SK-N-SH (cell line): ENCODE data around the gene MACROD2. TPM values are rescaled to one million over a fixed set of nuclear protein-coding genes. Genes with fewer than 3 reads are reported as not detected.

ENCODE experiments used
- CTCF ChIA-PET: fragments of 300-600, 350-600 bp; formaldehyde crosslinking; extraction: SDS; loops from one replicate; lab custom pipeline; 2021; lab: Yijun Ruan, JAX
- POLR2A ChIA-PET: fragments of 350-600 bp; sonication (Branson Sonifier 250); formaldehyde crosslinking; extraction: SDS; loops from one replicate; lab custom pipeline; 2020; ENCODE audit warnings: antibody characterized with exemption, inconsistent platforms; lab: Yijun Ruan, JAX
- DNase-seq: peaks from one replicate; pipeline ENCODE4 v3.0.0; 2012
- H2AFZ ChIP-seq: fragments of 200-600 bp; sonication (generic); 2 replicates; pipeline ENCODE4 v1.8.1; 2016; ENCODE audit warnings: antibody characterized with exemption, mild to moderate bottlenecking, low read depth
- H3F3A ChIP-seq: fragments of 200-600 bp; sonication (generic); replicated peaks from 2 replicates; pipeline ENCODE3; 2016; ENCODE audit warnings: antibody characterized with exemption, mild to moderate bottlenecking; ENCODE audit not compliant: insufficient read depth
- H3K27ac ChIP-seq, 2 experiments: fragments of 200-500 bp in 1 of 2; fragments of 200-600 bp in 1 of 2; sonication (Bioruptor generic) in 1 of 2; sonication (generic), shearing (Covaris generic) in 1 of 2; 2 replicates each; pipeline versions ENCODE4 v1.5.1 to v1.6.1; 2014 to 2016; ENCODE audit warnings: low read depth in 2 of 2, inconsistent platforms in 1 of 2, low read length in 1 of 2, mild to moderate bottlenecking in 1 of 2, mixed read lengths in 1 of 2
- H3K27me3 ChIP-seq: fragments of 200-600 bp; sonication (generic), shearing (Covaris generic); 2 replicates; pipeline ENCODE4 v1.6.1; 2016; ENCODE audit warnings: mixed run types; ENCODE audit not compliant: insufficient read depth
- H3K36me3 ChIP-seq, 2 experiments: fragments of 200-500 bp in 1 of 2; fragments of 200-600 bp in 1 of 2; sonication (Bioruptor generic) in 1 of 2; sonication (generic) in 1 of 2; replicated peaks in 1 of 2; 2 replicates each; pipeline versions ENCODE3 to v1.5.1; 2014 to 2016; ENCODE audit warnings: low read length in 1 of 2, mild to moderate bottlenecking in 1 of 2; ENCODE audit not compliant: insufficient read depth in 2 of 2, control insufficient read depth in 1 of 2
- H3K4me1 ChIP-seq, 2 experiments: fragments of 200-500 bp in 1 of 2; fragments of 200-600 bp in 1 of 2; sonication (Bioruptor generic) in 1 of 2; sonication (generic), shearing (Covaris generic) in 1 of 2; 2 replicates each; pipeline versions ENCODE4 v1.5.1 to v1.6.1; 2014 to 2016; ENCODE audit warnings: low read depth in 1 of 2, low read length in 1 of 2, mixed run types in 1 of 2; ENCODE audit not compliant: insufficient read depth in 2 of 2, control insufficient read depth in 1 of 2
- H3K4me2 ChIP-seq: fragments of 200-600 bp; sonication (generic), shearing (Covaris generic); 2 replicates; pipeline ENCODE4 v1.6.1; 2017; ENCODE audit warnings: mixed run types
- H3K4me3 ChIP-seq, 2 experiments: fragments of 200-500 bp in 1 of 2; fragments of 200-600 bp in 1 of 2; sonication (Bioruptor generic) in 1 of 2; sonication (generic), shearing (Covaris generic) in 1 of 2; 2 replicates each; pipeline versions ENCODE4 v1.5.1 to v1.8.1; 2014 to 2016; ENCODE audit warnings: low read depth in 2 of 2, inconsistent platforms in 1 of 2, low read length in 1 of 2, mild to moderate bottlenecking in 1 of 2, mixed read lengths in 1 of 2, moderate library complexity in 1 of 2
- H3K79me2 ChIP-seq: fragments of 200-600 bp; sonication (generic); 2 replicates; pipeline ENCODE4 v1.8.1; 2017; ENCODE audit warnings: mild to moderate bottlenecking; ENCODE audit not compliant: insufficient read depth
- H3K9ac ChIP-seq: fragments of 200-600 bp; sonication (generic); 2 replicates; pipeline ENCODE4 v1.6.1; 2017; ENCODE audit warnings: mixed run types
- H3K9me2 ChIP-seq: fragments of 200-600 bp; sonication (generic); 2 replicates; pipeline ENCODE4 v1.6.1; 2017; ENCODE audit warnings: mixed run types
- H3K9me3 ChIP-seq: fragments of 200-600 bp; sonication (generic); 2 replicates; pipeline ENCODE4 v1.6.1; 2017; ENCODE audit warnings: mixed run types, mild to moderate bottlenecking, moderate library complexity
- H4K20me1 ChIP-seq: fragments of 200-600 bp; sonication (generic); 2 replicates; pipeline ENCODE4 v1.6.1; 2017; ENCODE audit warnings: mild to moderate bottlenecking, mixed run types; ENCODE audit not compliant: insufficient read depth
- CTCF ChIP-seq: fragments of 200-600 bp; sonication (generic); IDR thresholded peaks from 2 replicates; pipeline ENCODE4 v1.6.1; 2017; ENCODE audit warnings: antibody characterized with exemption, mild to moderate bottlenecking, moderate library complexity
- EP300 ChIP-seq, 2 experiments: IDR thresholded peaks; 2 replicates each; pipeline versions ENCODE4 v1.4.0 to v1.6.1; 2012; ENCODE audit warnings: borderline replicate concordance in 1 of 2, low read depth in 1 of 2, low read length in 1 of 2
- FOSL2 ChIP-seq: IDR thresholded peaks from 2 replicates; pipeline ENCODE4 v1.4.0; 2012; ENCODE audit warnings: low read depth, mild to moderate bottlenecking, moderate library complexity, borderline replicate concordance
- FOXM1 ChIP-seq: IDR thresholded peaks from 2 replicates; pipeline ENCODE4 v1.4.0; 2012; ENCODE audit warnings: low read depth, mild to moderate bottlenecking
- MAX ChIP-seq: IDR thresholded peaks from 2 replicates; pipeline ENCODE4 v1.4.0; 2012; ENCODE audit warnings: low read depth
- MXI1 ChIP-seq: IDR thresholded peaks from 2 replicates; pipeline ENCODE4 v1.6.1; 2012; ENCODE audit warnings: mild to moderate bottlenecking, low read depth, low read length, improper control_type of control experiment
- NRF1 ChIP-seq: IDR thresholded peaks from 2 replicates; pipeline ENCODE4 v1.6.1; 2012; ENCODE audit warnings: low read depth, mild to moderate bottlenecking, low read length
- POLR2AphosphoS5 ChIP-seq: IDR thresholded peaks from 2 replicates; pipeline ENCODE4 v1.6.1; 2012; ENCODE audit warnings: low read depth, low read length
- RAD21 ChIP-seq: IDR thresholded peaks from 2 replicates; pipeline ENCODE4 v1.6.1; 2012; ENCODE audit warnings: mild to moderate bottlenecking, low read length
- RFX5 ChIP-seq: IDR thresholded peaks from 2 replicates; pipeline ENCODE4 v1.6.1; 2012; ENCODE audit warnings: mild to moderate bottlenecking, improper control_type of control experiment, low read length
- TEAD4 ChIP-seq: IDR thresholded peaks from 2 replicates; pipeline ENCODE4 v1.4.0; 2012; ENCODE audit warnings: mild to moderate bottlenecking, borderline replicate concordance; ENCODE audit not compliant: insufficient read depth
- USF1 ChIP-seq: IDR thresholded peaks from 2 replicates; pipeline ENCODE4 v1.4.0; 2012; ENCODE audit warnings: low read depth, borderline replicate concordance
- WGBS: methylation state at CpG from one replicate; pipeline ENCODE4 v1.1.6; 2017; ENCODE audit warnings: low lambda C conversion rate; 5-methylcytosine and 5-hydroxymethylcytosine counted together
- polyA plus RNA-seq, 3 experiments: library from polyadenylated mRNA; depleted of rRNA; stranded (reverse); fragments of >200 nt; gene quantifications; 2 replicates each; pipeline ENCODE4 v1.2.3, GENCODE V29; 2012

Gene MACROD2
- polyA plus RNA-seq, 1 of the 3 experiments (the other 2 are of a cell fraction), result 0.33 TPM

- no peak for TF ChIP-seq CTCF
- TF ChIP-seq RAD21, result no peak
- TF ChIP-seq MAX, result no peak
- TF ChIP-seq MXI1, result no peak
- TF ChIP-seq EP300 (IDR thresholded peaks at IDR 0.05; ENCODE audit: borderline replicate concordance in 1 of 2, low read depth in 1 of 2, low read length in 1 of 2), result no peak
- TF ChIP-seq RFX5, result no peak
- no peak for TF ChIP-seq FOSL2
- TF ChIP-seq POLR2AphosphoS5, result no peak
- TF ChIP-seq NRF1, result no peak
Measured at GRCh38 chr20:15603506-15603905, 1608.2 kb downstream of the MACROD2 start (continued).

GRCh38 chr20:15603978-15604805 lies 1608.9 kb downstream of the MACROD2 start:
- ChIA-PET POLR2A (no interaction called here), CTCF (no interaction called here)
- DNase-seq, result no peak
- H3K9ac ChIP-seq, result no peak overlapping the region
- no peaks in the 10 kb centered on the region for H3F3A ChIP-seq
- no peaks in the 10 kb centered on the region for H4K20me1 ChIP-seq
- 28% methylated on average over 4 of the region's 4 CpGs for WGBS
- no peak overlapping the region for H3K27ac ChIP-seq
- no peaks in the 10 kb centered on the region for H3K9me3 ChIP-seq
- no peaks in the 10 kb centered on the region for H3K36me3 ChIP-seq
- no peak overlapping the region for H3K4me2 ChIP-seq
- no peak for TF ChIP-seq TEAD4
- TF ChIP-seq NRF1, result no peak
- TF ChIP-seq CTCF, result no peak
- TF ChIP-seq FOXM1, result no peak
- no peak for TF ChIP-seq USF1
- H3K4me3 ChIP-seq, result no peak overlapping the region
- no peaks in the 10 kb centered on the region for H3K27me3 ChIP-seq
- no peaks in the 10 kb centered on the region for H3K79me2 ChIP-seq
- no peaks in the 10 kb centered on the region for H3K4me1 ChIP-seq
- H3K9me2 ChIP-seq, result no peaks in the 10 kb centered on the region
- no peak overlapping the region for H2AFZ ChIP-seq
